DLD1 (cell line): ENCODE results near the gene CDKN1C.

ENCODE experiments used
- in situ Hi-C: cut with HindIII; loops from 2 replicates; pipeline ENCODE4 v1.10.0; 2017; ENCODE audit warnings: low sequenced_read_pairs

CDKN1C gene

GRCh38 chr11:2870460-2870859 is 15.1 kb downstream of the CDKN1C start:
- in situ Hi-C loops: loop anchor here (5.0 kb wide), 1 partner anchor 103 kb away; no protein-coding TSS in a partner anchor

DNA sequence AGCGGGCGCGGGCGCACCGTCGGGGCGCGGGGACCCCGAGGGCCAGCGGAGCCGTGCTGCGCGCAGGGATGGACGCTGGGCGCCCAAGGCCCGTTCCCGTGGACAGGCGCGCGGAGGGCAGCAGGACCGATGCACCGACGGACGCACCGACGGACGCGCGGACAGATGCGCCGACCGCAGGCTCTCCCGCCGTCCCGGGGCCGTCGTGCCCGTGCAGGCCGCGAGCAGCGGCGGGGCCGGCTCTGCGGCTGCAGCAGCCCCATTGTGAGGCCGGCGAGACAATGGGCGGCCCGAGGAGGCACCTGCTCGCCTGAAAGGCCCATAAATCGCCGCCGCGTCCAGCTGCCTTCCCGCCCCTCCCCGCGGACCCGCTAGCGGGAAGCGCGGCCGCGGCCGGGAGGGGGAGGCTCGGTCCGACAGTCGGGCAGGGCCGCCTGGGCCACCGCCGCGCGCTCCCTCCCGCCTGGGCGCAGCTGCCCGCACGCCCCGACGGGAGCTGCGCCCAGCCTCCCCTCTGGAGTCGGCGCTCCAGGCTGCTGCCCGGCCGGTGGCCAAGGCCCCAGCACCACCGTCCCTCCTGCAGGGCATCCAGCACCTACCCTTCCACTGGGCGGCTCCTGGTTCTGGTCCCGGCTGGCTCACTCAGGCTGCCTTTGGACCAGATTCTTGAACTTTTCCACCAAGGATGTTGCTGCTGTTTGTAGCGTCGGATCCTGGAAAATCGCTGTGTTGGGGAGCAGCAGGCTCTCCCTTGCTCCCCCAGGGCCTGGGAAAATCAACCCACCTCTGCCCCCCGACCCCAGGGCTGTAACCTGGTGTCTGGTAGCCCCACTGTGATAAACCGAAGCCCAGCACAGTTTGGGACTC is 15.8 kb downstream of the CDKN1C start:
- in situ Hi-C loops: loop anchor here (5.0 kb wide), 1 partner anchor 102 kb away; no protein-coding TSS in a partner anchor

DNA sequence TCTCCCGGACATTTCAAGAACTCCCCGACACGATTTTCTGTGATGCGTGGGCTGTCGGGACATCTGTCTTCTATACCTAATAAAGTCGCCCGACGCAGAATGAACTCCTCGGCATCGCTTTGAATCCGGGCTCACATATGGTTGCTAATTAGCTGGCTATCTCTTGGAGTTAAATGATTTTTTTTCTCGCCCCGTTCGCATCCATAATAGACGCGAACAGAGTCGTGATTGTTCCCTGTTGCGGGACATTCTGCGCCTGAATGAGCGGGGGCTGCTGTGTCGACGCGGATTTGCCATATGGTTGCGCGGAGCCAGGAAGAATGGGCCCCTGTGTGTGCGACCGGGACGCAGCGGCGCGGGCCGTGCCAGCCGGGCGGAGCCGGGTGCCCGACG is 16.4 kb downstream of the CDKN1C start:
- in situ Hi-C loops: no loop called here

- in situ Hi-C loops: no loop called here
These were observed 17.0 kb downstream of the CDKN1C start for GRCh38 chr11:2868506-2869133.

DNA sequence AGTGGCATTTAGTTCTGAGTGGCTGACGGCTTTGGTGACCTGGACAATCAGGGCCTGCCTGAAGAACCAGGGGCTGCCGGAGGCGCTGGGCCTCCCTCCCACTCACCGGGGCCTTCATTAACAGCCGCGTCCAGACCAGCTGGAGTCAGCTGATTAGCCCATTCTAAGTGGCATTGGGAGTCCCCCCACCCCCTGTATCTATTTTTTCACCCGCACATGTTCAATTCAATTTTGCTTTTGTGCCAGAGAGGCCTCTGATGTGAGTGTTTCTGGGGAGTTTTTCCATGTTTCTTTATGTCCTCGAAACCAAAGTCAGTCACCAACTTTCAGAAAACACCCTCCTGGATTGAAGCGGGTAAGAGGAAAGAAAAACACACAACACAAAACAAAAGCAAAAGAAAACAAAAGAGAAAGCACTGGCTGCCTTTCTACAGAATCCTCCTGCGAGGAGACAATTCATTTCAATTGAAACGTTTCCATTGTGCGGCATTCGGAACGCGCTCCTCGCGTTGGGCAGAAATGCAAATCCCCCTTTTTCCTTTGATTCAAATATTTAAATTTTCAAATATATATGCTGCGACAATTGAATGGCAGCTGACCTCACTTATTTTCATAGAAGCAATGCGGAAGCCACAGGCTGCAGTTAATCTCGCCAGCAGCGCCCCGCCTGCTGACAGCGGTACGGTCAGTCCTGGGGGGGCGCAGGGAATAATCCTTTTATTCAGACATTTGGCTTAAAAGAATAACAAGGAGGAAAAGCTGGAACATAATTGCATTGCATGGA is 17.7 kb downstream of the CDKN1C start:
- in situ Hi-C loops: no loop called here

DNA sequence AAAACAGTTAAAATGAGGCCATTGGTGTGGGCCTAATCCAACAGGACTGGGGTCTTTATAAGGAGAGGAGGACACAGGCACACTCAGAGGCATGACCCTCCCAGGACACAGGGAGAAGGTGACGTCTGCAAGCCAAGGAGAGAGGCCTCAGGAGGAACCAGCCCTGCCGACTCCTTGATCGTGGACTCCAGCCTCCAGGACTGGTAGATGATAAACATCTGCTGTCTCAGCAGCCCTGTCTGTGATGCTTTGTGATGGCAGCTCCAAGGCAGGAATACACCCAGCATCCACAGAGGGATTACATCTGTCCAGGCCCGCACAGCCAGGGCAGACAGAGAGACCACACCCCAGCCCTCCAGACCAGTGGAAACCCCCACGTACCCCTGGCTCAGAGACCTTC is 18.4 kb downstream of the CDKN1C start:
- in situ Hi-C loops: no loop called here

- in situ Hi-C loops: no loop called here
These were observed 19.5 kb downstream of the CDKN1C start for GRCh38 chr11:2865922-2866577.

GRCh38 chr11:2864901-2865300 is 20.7 kb downstream of the CDKN1C start:
- in situ Hi-C loops: no loop called here

DNA sequence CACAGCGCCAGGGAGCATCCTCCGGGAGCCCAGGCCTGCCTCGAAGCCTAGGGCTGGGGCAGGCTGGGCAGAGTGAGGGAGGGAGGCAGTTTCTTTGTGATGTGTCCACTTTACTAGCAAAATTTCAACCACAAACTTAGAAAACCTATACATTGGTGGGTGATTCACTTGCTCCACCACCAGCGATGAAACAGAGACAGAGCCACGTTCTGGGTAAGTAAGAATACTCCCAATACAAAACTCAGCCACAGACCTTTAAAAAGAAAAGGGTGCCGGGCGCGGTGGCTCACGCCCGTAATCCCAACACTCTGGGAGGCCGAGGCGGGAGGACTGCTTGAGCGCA is 22.3 kb downstream of the CDKN1C start:
- in situ Hi-C loops: no loop called here

- in situ Hi-C loops: no loop called here
These were observed 22.9 kb downstream of the CDKN1C start for GRCh38 chr11:2862395-2863275.

GRCh38 chr11:2860636-2861035 is 24.9 kb downstream of the CDKN1C start:
- in situ Hi-C loops: no loop called here

DNA sequence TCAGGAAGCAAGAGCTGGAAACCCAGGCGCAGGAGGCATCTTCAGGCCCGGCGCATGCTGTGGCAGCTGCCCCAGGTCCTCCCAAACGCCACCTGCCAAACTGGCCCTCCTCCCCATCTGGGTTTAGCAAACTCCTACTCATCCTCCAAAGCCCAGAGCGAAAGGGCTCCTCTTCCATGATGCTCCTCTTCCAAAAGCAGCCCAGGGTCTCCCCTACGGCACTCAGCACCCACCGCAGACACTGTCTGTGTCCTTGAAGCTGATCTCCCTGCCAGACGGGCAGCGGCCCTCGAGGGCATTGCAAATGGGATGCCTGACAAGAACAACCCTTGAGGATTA is 25.9 kb downstream of the CDKN1C start:
- in situ Hi-C loops: no loop called here

DNA sequence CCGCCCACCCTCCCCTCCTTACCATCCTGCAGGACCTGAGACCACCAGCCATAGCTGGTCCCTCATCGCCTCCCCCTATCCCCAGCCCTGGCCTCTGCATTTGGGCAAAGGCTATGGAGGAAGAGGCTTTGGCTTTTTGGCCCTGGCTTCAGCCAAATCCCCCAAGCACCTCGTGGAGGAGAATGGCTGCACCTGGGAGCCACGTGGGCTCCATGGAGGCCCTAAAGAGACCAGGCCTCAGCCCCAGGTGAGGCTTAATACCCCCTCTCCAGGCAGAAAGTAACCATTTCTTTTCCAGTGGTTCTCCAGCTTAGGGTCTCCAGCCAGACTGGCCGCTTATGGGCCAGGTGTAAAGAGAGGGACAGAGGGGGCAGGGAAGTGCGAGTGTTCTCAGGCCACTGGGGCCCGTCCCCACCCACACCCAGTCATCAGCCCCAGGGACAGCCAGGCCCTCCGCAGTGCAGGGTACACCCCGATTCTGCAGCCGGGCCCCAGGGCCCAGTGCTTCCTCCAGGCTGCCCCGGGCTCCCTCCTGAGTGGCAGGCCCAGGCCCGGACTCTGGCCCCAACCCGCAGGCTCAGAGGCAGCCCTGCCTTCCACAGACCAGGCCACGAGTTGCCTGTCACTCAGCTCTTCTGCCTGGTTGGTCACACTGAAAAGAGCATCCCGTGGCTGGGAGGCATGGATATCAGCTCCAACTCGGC is 26.4 kb downstream of the CDKN1C start:
- in situ Hi-C loops: no loop called here

- in situ Hi-C loops: no loop called here
These were observed 27.7 kb downstream of the CDKN1C start for GRCh38 chr11:2857918-2858317.

GRCh38 chr11:2857276-2857675 is 28.3 kb downstream of the CDKN1C start:
- in situ Hi-C loops: no loop called here

GRCh38 chr11:2855162-2855561 is 30.4 kb downstream of the CDKN1C start:
- in situ Hi-C loops: no loop called here

GRCh38 chr11:2853997-2854560 is 31.5 kb downstream of the CDKN1C start:
- in situ Hi-C loops: no loop called here

DNA sequence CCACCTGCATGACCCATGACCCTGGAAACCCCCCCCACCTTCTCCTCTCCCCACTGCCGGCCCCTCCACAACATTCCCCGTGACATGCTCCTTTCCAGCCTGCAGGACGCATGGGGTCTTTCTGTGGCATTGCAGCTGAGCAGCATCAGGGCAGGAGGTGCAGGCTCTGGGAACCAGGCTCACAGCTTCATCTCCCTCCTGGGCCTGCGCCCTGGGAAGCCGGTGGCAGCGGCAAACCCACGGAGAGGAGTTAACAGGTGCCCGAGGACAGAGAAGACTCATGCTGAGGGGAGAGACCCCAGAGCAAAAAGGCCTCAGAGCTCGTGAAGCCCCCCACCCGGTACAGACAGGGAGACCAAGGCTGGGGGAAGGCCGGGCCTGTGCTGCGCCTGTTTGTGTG is 32.2 kb downstream of the CDKN1C start:
- in situ Hi-C loops: no loop called here

GRCh38 chr11:2849994-2850770 is 35.4 kb downstream of the CDKN1C start:
- in situ Hi-C loops: no loop called here
